Stimulated activated CD4-positive, alpha-beta T cell treated with anti-CD3 and anti-CD28 coated beads, TNF-alpha, amount 100 ng/mL, for 48 hours (primary cell): ENCODE data around the gene TSPY8.
"Not testable (repeated sequence)": the region's sequence is repeated elsewhere in the genome, so short reads cannot be mapped to it uniquely, and the experiment has no call there.

Experiments used
- DNase-seq, 3 donors: peaks; one replicate each; pipeline ENCODE4 v3.0.0-alpha.2; 2020; ENCODE audit warnings: low read depth in 3 of 3

Gene TSPY8, protein sequence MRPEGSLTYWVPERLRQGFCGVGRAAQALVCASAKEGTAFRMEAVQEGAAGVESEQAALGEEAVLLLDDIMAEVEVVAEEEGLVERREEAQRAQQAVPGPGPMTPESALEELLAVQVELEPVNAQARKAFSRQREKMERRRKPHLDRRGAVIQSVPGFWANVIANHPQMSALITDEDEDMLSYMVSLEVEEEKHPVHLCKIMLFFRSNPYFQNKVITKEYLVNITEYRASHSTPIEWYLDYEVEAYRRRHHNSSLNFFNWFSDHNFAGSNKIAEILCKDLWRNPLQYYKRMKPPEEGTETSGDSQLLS

GRCh38 chrY:9357497-9357896 is at the start of gene TSPY8:
TSS of gene TSPY8 (plus strand) at chrY:9357797. CDS start at chrY:9357843, 46 bp downstream.
- not testable (repeated sequence) for DNase-seq

DNA sequence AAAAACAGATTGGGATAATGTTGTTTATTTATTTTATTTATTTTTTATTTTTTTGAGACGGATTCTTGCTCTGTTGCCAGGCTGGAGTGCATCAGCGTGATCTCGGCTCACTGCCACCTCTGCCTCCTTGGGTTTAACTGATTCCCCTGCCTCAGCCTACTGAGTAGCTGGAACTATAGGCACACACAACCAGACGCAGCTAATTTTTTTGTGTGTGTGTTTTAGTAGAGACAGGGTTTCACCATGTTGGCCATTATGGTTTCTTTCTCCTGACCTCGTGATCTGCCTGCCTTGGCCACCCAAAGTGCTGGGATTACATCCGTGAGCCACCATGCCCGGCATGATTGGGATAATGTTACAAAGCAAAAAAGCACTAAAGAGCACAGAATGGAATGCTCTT is 36.6 kb upstream of the TSPY8 start:
- no peak for DNase-seq

GRCh38 chrY:9337164-9337563 is 20.4 kb upstream of the TSPY8 start, which contains the start of gene TSPY4:
TSS of gene TSPY4 (plus strand) at chrY:9337464. CDS start at chrY:9337510, 46 bp downstream.
- not testable (repeated sequence) for DNase-seq

- not testable (repeated sequence) for DNase-seq
Observed at GRCh38 chrY:9396527-9396926, 38.9 kb downstream of the TSPY8 start.

DNA sequence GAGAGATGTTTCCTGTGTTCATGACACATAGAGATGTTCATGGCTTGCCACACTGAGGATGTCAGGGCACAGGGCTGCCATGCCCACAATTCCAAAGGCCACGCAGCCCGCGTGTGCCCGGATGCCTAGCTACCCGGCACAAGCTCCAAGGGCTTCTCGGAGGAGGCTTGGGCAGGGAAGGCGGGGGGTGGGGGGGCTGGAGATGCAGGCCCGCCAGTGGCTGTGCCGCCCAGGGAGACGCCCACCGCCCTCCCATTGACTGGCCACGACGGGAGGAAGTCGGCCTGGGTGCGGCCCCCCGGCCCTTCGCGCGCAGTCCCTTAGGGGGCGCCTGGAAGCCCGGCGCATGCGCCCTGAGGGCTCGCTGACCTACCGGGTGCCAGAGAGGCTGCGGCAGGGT is 40.5 kb downstream of the TSPY8 start, which contains the start of gene TSPY3:
TSS of gene TSPY3 (plus strand) at position 301 of the 400 bp plus-strand sequence. CDS start at position 347, 46 bp downstream.
- DNase-seq, result not testable (repeated sequence)
